Hippocampal formation (tissue), 2 donors: ENCODE results near the gene SOX14.

Source experiments
- DNase-seq, 2 donors: peaks; one replicate each; lab custom pipeline; 2025; lab: John Stamatoyannopoulos, UW

SOX14 gene

GRCh38 chr3:137764001-137764433 is at the start of gene SOX14:
Gene SOX14, plus strand, starts transcription at chr3:137764315. Its CDS starts 470 bp downstream, at chr3:137764785.
- DNase-seq, result no peak

DNA sequence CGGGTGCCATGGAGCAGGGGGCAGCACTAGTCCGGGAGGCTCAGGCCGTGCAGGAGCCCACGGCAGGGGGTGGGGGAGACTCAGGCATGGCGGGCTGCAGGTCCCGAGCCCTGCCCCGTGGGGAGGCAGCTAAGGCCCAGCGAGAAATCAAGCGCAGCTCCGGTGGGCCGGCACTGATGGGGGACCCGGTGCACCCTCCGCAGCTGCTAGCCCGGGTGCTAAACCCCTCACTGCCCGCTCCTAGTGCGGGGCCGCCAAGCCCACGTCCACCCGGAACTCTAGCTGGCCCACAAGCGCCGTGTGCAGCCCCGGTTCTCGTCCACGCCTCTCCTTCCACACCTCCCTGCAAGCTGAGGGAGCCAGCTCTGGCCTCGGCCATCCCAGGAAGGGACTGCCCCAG is 49.6 kb upstream of the SOX14 start:
- no peak for DNase-seq

DNA sequence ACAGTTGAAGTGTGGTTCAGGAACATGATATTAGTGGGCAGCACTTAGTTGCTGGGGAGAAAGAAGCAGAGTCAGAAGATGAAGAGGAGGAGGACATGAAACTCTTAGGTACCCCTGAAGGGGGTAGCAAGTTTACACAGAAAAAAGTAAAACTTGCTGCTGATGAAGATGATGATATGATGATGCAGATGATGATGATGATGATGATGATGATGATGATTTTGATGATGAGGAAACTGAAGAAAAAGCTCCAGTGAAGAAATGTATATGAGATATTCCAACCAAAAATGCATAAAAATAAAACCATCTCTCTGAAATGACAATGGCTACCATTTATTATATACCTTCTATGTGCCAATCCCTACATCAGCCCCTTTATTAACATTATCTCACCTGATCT is 39.9 kb upstream of the SOX14 start:
- no peak for DNase-seq

DNA sequence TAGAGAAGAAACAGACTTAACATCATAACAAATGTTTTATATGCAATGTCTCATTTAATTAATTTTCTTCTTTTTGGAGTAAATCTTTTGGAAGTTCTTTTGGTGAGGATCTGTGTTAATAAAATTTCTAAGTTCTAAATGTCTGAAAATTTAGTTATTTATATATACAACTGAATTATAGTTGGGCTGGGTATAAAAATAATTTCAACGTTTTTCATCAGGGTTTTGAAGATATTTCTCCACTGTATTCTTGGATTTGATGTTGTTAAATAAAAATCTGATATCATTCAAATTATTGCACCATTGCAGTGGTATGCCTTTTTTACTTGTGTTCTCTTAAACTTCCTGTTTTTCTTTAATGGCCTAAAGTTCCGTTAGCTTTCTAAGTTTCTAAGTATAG is 26.9 kb upstream of the SOX14 start:
- DNase-seq, result no peak

GRCh38 chr3:137738710-137739109 is 25.4 kb upstream of the SOX14 start:
- DNase-seq, result no peak

DNA sequence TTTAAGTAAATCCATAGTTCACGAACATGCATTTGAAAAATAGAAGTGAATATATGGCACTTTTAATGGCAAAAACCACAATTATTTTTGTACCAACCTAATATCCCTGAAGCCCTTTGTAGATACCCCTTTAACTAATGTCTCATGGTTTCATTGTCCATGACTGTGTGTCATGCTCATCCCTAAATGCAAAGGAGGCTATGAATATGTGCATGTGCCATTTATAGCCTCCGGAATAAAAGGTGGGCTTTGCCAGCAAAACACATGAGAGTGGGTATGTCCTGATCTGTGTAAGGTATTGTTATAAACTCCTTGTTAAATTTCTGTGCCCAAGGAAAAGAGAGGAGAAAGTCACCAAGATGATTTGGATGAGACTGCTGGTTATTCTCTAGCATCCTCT is 20.5 kb upstream of the SOX14 start:
- no peak for DNase-seq

GRCh38 chr3:137746808-137747207 is 17.3 kb upstream of the SOX14 start:
- DNase-seq, result no peak

- DNase-seq, result no peak
Observed at GRCh38 chr3:137759505-137759904, 4.6 kb upstream of the SOX14 start.

DNA sequence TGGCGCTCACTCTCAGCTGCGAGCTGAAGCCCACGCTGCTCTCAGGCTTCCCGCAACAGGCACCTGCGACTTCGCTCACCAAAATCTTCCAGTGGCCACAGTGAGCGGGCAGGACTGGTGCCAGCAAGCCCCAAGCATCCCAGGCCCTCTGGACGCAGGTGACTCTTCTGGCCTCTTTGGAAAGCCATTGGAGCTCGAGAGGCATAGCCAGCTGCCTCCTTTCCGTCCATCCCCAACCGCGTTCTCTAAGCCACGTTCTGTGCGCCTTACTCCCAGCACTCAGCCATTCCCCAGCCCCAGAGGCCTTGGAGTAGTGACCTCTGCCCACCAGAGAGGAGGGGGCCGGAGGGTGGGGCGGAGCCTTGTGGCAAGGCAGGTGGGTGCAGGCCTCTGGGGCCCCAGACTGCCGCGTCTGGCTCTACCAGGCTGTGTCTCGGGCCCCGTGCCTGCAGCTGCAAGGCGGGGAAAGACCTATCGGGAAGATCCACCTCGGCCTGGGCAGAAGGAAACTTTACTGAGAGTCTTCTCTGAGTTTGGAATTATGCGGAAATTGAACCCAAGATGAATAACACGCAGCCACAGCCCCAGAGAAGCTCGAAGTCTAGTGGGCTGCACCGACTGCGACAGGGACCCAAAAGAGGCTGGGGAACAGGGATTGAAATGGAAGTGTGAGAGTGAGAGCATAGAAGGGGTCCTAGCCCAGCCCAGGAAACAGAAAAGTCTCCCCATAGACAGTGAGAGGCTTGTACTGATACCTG is 3.6 kb upstream of the SOX14 start:
- DNase-seq, result no peak

- no peak for DNase-seq
Observed at GRCh38 chr3:137761099-137761562, 3.0 kb upstream of the SOX14 start.

DNA sequence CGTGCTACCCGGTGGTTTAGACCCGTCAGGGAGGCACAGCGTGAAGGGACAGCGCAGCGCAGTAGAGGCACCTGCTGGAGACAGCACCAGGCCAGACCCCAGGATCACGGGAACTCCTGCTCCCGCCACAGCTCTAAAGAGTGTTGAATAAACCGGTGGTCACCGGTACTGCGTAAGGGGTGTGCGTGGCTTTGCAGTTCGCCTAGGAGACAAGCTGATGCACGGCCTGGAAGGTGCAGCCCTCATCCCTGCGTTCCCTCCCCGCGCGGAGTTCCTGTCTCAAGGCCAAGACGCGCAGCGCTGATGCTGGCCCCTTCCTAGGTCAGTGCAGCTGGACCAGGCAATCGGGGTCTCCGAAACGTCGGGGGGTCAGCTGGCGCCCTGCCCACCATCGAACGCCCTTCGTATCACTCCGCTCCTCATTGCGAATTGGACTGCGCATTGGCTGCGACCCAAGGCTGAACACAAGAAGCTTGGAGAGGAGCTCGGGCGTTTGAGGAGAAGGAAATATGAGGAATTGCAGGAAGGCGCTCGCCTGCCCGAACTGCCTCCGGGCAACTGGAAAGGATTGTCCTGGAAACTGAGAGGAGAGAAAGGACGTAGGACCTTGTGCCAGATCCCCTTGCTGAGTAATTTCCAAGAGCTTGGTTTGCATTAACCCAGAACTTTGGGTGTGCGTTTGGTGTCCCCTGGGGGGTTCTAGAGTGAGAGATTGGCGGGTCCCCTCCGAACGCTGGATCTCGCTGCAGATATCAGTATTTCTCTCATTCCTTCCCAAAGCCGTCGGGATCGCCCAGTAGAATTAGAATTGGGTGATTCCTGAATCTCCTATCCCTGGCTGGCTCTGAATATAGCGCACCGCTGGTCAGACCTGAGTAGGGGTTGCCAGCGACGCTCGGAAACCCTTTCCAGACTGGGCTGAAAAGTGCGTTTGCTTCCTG is 2.3 kb upstream of the SOX14 start:
- no peak for DNase-seq

- no peak for DNase-seq
Observed at GRCh38 chr3:137762674-137763593, 1.2 kb upstream of the SOX14 start.

- DNase-seq, result no peak
Observed at GRCh38 chr3:137763594-137763938, 549 bp upstream of the SOX14 start.

- no peak for DNase-seq
Observed at GRCh38 chr3:137764563-137765309, 621 bp downstream of the SOX14 start.

DNA sequence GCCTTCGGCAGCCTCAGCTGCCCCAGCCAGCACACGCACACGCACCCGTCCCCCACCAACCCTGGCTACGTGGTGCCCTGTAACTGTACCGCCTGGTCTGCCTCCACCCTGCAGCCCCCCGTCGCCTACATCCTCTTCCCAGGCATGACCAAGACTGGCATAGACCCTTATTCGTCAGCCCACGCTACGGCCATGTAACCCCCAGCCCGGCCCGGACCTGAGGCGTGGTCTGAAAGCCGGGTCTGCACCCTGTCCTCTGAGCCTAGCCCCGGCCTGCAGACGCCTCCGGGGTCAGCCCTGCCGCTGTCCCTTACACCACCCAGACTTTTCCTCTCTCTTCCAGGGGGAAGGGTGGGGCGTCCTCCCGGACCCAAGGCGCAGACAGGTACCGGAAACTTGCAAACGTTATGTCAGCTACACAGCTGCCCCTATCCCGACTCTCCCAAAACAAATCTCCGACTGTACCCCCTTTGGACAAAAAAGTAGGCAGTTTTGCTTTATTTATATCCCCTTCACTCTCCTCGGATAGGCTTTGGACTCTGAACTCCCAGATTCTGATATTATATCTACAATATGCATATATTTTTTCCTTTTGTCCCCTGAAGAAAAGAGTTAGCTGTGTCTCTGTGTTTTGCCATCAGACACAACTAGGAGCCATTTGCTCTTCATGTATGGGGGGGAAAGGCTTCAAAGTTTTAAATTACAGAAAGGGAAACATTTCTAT is 1.4 kb downstream of the SOX14 start:
- DNase-seq, result no peak

- no peak for DNase-seq
Observed at GRCh38 chr3:137766041-137766875, 2.1 kb downstream of the SOX14 start.

- no peak for DNase-seq
Observed at GRCh38 chr3:137766876-137767537, 2.9 kb downstream of the SOX14 start.

- DNase-seq, result no peak
Observed at GRCh38 chr3:137767538-137768360, 3.6 kb downstream of the SOX14 start.
